ENCODE results near the gene FOXI1.
A peak's percentile ranks its signal among the peaks of the same experiment; 100 is the strongest.

Gene FOXI1

DNA sequence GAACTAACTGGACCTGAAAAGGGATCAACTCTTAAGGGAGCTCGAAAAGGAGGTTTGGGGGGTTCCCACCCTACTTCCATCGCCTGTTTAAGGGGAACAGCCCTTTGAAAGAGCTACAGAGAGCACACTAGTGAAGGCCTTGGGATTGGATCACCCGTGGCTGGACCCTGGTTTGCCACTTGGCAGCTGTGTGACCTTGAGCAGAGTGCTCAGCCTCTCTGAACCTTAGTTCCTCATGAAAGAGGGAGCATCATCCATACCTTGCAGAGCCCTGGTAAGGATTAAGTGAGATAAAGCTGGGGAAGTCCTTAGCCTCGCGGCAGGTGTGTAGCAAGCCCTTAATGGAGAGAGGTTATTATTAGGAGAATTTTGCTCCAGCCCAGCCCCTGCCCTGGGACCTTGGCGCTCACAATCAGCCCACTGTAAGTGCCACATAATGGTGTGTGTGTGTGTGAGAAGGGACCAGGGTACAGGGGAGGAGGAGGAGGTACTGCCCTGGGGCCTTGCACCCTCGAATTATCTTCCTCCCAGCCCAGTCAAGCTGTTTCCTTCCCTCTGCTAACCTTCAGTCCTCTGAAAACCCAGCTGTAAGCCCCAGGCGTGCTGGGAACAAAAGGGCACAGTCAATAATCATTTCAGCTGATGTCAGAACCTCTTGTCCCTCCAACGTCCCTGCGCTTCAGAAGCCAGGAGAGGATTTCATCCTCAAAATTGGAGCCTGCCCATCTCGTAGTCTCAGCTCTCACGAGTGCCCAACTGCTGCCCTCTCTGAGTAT lies 42.9 kb downstream of the FOXI1 start:
- DNase-seq (ENCODE audit: low read depth), result no peak
- TF ChIP-seq, protein P1, sequence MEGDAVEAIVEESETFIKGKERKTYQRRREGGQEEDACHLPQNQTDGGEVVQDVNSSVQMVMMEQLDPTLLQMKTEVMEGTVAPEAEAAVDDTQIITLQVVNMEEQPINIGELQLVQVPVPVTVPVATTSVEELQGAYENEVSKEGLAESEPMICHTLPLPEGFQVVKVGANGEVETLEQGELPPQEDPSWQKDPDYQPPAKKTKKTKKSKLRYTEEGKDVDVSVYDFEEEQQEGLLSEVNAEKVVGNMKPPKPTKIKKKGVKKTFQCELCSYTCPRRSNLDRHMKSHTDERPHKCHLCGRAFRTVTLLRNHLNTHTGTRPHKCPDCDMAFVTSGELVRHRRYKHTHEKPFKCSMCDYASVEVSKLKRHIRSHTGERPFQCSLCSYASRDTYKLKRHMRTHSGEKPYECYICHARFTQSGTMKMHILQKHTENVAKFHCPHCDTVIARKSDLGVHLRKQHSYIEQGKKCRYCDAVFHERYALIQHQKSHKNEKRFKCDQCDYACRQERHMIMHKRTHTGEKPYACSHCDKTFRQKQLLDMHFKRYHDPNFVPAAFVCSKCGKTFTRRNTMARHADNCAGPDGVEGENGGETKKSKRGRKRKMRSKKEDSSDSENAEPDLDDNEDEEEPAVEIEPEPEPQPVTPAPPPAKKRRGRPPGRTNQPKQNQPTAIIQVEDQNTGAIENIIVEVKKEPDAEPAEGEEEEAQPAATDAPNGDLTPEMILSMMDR (IDR thresholded peaks at IDR 0.05; ENCODE audit: low read length, missing control alignments), result no peak
- H3K4me3 ChIP-seq (replicated peaks; ENCODE audit: low read depth, low read length), result no peak overlapping the region

DNA sequence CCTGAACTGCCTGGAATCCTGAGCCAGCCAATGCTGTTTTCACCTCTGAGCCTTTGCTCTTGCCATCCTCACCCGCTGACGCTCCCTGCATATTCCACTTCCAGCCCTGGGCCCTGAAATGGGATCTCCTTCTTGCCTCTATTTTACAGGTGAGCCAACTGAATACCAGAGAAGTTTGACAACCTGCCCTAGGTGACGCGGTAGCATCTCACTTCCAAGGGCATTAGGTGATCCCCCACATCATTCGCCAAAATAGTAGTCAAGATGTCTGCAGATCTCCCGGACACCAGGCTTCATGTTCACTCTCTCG lies 43.5 kb downstream of the FOXI1 start:
- no peak for DNase-seq (ENCODE audit: low read depth)
- H3K4me3 ChIP-seq (replicated peaks; ENCODE audit: low read depth, low read length), result no peak overlapping the region
- TF ChIP-seq, protein P1 (IDR thresholded peaks at IDR 0.05; ENCODE audit: low read length, missing control alignments), result no peak

DNA sequence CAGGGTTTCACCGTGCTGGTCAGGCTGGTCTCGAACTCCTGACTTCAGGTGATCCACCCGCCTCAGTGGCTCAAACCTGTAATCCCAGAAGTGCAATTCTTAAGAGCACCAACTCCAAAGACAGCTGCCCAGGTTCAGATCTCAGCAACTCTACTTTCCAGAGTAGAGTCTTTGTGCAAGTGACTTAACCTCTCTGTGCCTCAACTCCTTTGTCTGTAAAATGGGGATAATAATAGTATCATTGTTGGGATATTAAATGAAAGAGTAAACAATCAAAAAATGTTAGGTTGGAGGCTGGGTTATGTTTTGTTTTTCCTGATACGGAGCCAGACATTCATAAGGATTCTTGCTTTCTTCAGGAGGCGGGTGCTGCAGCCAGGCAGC lies 45.0 kb downstream of the FOXI1 start:
- no peak for DNase-seq (ENCODE audit: low read depth)
- TF ChIP-seq, protein P1 (IDR thresholded peaks at IDR 0.05; ENCODE audit: low read length, missing control alignments), result no peak
- no peak overlapping the region for H3K4me3 ChIP-seq (replicated peaks; ENCODE audit: low read depth, low read length)

DNA sequence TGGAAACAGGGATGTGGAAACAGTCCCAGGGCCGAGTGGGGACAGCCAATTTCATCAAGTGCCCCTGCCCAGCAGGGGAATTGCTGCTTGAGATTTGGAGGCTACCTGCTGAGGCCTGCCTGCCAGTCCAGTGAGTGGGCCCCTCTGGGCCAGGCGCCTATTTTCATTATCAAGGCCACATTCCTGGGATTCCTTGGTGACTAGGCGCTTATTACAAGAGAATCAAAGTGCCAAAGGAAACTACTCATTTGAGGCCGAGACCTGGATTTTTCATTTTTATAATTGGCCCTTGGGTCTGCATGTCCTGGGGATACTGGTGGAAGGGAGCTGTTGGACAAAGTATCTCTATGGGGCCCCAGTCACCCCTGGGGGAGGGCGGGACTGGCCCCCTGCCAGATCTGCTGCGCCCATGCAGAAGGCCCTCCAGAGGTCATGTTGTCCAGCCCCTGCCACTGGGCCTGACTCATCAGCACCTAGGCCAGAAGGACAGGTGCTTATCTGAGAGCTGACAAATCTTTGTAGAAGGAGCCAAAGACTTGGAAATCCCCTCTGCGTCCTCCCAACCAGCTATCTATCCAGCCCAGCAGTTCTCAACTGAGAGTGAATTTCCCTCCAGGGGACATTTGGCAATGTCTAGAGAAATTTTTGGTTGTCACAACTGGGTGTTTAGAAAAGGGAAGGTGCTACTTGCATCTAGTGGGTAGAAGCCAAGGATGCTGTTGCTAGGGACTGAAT lies 45.6 kb downstream of the FOXI1 start:
- TF ChIP-seq, protein P1 (IDR thresholded peaks at IDR 0.05; ENCODE audit: low read length, missing control alignments), result no peak
- no peak overlapping the region for H3K4me3 ChIP-seq (replicated peaks; ENCODE audit: low read depth, low read length)
- peak; percentile 84 for DNase-seq (ENCODE audit: low read depth)

DNA sequence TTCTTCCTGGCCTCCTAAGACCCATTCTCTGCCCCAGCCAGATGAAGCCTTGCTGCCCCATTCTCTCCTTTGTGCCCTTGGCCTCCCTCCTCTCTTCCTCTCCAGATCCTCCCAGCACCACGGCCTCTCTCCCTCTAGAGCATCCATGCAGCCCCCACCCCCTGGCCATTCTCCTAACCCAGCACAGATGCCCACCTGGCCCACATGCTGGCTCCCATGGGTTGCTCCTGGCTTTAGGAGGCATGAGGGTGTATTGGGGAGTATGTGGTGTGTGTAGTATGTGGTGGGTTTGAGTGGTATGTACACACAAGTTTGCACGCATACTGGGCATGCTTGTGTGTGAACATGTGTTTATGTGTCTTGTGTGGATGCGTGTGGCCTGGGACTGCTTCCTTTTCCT lies 47.1 kb downstream of the FOXI1 start:
- no peak for DNase-seq (ENCODE audit: low read depth)
- H3K4me3 ChIP-seq (replicated peaks; ENCODE audit: low read depth, low read length), result no peak overlapping the region

DNA sequence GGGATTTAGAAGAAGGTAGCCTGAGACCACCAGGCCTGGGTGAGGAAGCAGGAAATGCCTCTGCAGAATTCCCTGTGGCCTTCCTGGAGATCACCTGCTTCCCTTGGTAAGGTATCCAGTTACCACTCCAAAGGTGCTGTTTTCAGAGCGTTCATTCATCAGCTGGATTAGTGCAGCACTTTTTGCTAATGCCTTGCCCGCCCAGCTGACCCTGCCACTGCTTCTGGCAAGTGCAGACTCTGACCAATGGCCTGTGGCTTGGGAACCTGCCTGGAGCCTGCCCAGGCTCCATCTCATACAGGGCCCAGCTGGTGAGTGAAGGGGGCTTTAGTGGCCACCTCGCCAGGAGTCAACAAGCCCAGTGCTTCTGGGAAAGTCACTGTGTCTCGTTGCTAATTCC lies 48.6 kb downstream of the FOXI1 start:
- H3K4me3 ChIP-seq (replicated peaks; ENCODE audit: low read depth, low read length), result no peak overlapping the region
- TF ChIP-seq, protein P1 (IDR thresholded peaks at IDR 0.05; ENCODE audit: low read length, missing control alignments), result no peak
- DNase-seq (ENCODE audit: low read depth), result no peak

More for the DNA sequence above, 47.1 kb downstream of the FOXI1 start:
- TF ChIP-seq, protein P1 (IDR thresholded peaks at IDR 0.05; ENCODE audit: low read length, missing control alignments), result no peak
